Endodermal cell (in vitro differentiated cells): ENCODE results near the gene TMEM108. TPM values are rescaled to one million over a fixed set of nuclear protein-coding genes. Genes with fewer than 3 reads are reported as not detected.

Experiments used
- DNase-seq: peaks from one replicate; pipeline ENCODE4 v3.0.0-alpha.2; 2017
- H3K27ac ChIP-seq: 2 replicates; pipeline ENCODE4 v1.5.1; 2013; ENCODE audit warnings: mild to moderate bottlenecking, low read depth, low read length, moderate library complexity
- H3K27me3 ChIP-seq: 2 replicates; pipeline ENCODE4 v1.6.1; 2013; ENCODE audit warnings: mild to moderate bottlenecking, low read length, moderate library complexity; ENCODE audit not compliant: insufficient read depth, control insufficient read depth, poor library complexity, severe bottlenecking
- H3K36me3 ChIP-seq: 2 replicates; pipeline ENCODE4 v1.7.0; 2013; ENCODE audit warnings: mild to moderate bottlenecking, low read length, moderate library complexity; ENCODE audit not compliant: control insufficient read depth, insufficient read depth
- H3K4me1 ChIP-seq: one replicate; pipeline ENCODE4 v1.7.0; 2013; ENCODE audit warnings: low read length; ENCODE audit not compliant: control insufficient read depth, insufficient read depth
- H3K4me3 ChIP-seq: 2 replicates; pipeline ENCODE4 v1.5.1; 2013; ENCODE audit warnings: mild to moderate bottlenecking, low read length, moderate library complexity
- H3K9ac ChIP-seq: 2 replicates; pipeline ENCODE4 v1.6.1; 2013; ENCODE audit warnings: mild to moderate bottlenecking, low read length, moderate library complexity; ENCODE audit not compliant: poor library complexity, severe bottlenecking; ENCODE audit errors: extremely low read depth
- H3K9me3 ChIP-seq: 2 replicates; pipeline ENCODE4 v1.6.1; 2013; ENCODE audit warnings: mild to moderate bottlenecking, low read length, moderate library complexity; ENCODE audit not compliant: control insufficient read depth
- H3K27ac Mint-ChIP-seq: 2 replicates; pipeline ENCODE4 v1.8.0; 2020; ENCODE audit warnings: mixed read lengths
- H3K27me3 Mint-ChIP-seq: 2 replicates; pipeline ENCODE4 v1.8.0; 2021; ENCODE audit warnings: mild to moderate bottlenecking, mixed read lengths; ENCODE audit not compliant: insufficient read depth
- H3K36me3 Mint-ChIP-seq: 2 replicates; pipeline ENCODE4 v1.8.0; 2020; ENCODE audit warnings: low read depth, mixed read lengths
- H3K4me1 Mint-ChIP-seq: 2 replicates; pipeline ENCODE4 v1.8.0; 2020; ENCODE audit warnings: mixed read lengths
- H3K4me3 Mint-ChIP-seq: 2 replicates; pipeline ENCODE4 v1.8.0; 2020; ENCODE audit warnings: mild to moderate bottlenecking, moderate library complexity, mixed read lengths
- H3K9me3 Mint-ChIP-seq: 2 replicates; pipeline ENCODE4 v1.8.0; 2020; ENCODE audit warnings: mild to moderate bottlenecking, mixed read lengths
- WGBS, 2 experiments: methylation state at CpG; one replicate each; pipeline versions ENCODE4 v1.1.5 to v1.1.7; 2013; ENCODE audit warnings: missing lambda C conversion rate in 2 of 2, mixed read lengths in 1 of 2; ENCODE audit not compliant: insufficient coverage in 1 of 2, insufficient read length in 1 of 2; 5-methylcytosine and 5-hydroxymethylcytosine counted together
- total RNA-seq, 2 donors: library from RNA; stranded (reverse); fragmentation: NEBNext Ultra II Directional in 1 of 2; extraction: Animal tissue kit (Norgen Biotek cat#: 25700) in 1 of 2; gene quantifications; 2 replicates in 1 of 2; 3 replicates in 1 of 2; pipeline ENCODE4 v1.2.1, GENCODE V29; 2021
- TF ChIP-seq, protein P1 (sequence below): fragments of 200-600 bp; sonication (generic); conservative IDR thresholded peaks from 2 replicates; pipeline ENCODE4 v1.5.0; 2021; ENCODE audit warnings: antibody characterized with exemption, mild to moderate bottlenecking

Gene TMEM108
- total RNA-seq, 2 donors from 2014 or later: 4.8 to 7.9 TPM

GRCh38 chr3:133138017-133138416, 99.8 kb downstream of the TMEM108 start:
- Histone ChIP-seq H3K27ac (no peak overlapping the region), H3K9ac (no peak overlapping the region), H3K36me3 (no peaks in the 10 kb centered on the region), H3K4me3 (no peak overlapping the region), H3K9me3 (no peaks in the 10 kb centered on the region), H3K27me3 (no peaks in the 10 kb centered on the region), H3K4me1 (no peaks in the 10 kb centered on the region)
- Mint-ChIP-seq H3K36me3 (no peaks in the 10 kb centered on the region), H3K4me1 (peaks cover 14% of the 10 kb centered on the region), H3K9me3 (peaks cover 2% of the 10 kb centered on the region), H3K27me3 (no peaks in the 10 kb centered on the region), H3K27ac (no peak overlapping the region), H3K4me3 (no peak overlapping the region)
- TF ChIP-seq, protein P1, sequence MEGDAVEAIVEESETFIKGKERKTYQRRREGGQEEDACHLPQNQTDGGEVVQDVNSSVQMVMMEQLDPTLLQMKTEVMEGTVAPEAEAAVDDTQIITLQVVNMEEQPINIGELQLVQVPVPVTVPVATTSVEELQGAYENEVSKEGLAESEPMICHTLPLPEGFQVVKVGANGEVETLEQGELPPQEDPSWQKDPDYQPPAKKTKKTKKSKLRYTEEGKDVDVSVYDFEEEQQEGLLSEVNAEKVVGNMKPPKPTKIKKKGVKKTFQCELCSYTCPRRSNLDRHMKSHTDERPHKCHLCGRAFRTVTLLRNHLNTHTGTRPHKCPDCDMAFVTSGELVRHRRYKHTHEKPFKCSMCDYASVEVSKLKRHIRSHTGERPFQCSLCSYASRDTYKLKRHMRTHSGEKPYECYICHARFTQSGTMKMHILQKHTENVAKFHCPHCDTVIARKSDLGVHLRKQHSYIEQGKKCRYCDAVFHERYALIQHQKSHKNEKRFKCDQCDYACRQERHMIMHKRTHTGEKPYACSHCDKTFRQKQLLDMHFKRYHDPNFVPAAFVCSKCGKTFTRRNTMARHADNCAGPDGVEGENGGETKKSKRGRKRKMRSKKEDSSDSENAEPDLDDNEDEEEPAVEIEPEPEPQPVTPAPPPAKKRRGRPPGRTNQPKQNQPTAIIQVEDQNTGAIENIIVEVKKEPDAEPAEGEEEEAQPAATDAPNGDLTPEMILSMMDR: no peak
- WGBS, 2 experiments: 95 to 100% methylated on average over 1 of the region's 1 CpG
- no peak for DNase-seq

DNA sequence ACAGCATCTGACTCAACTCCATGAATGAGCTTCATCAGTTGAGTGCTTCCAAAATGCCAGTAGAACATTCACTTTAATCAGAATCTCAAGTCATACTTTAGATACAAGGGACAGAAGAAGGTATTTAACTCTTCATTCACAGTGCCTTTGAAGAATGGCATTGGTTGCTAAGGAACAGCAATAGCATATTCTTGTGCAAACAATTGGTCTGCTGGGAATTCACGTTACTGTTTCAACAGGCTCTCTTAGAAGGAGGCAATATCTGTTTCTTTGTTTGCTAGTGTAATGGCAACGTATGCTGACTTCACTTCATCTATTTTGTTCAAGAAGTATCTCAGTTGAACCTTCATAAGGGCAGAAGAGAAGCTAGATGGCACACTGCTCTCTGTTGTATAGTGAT, 113.9 kb downstream of the TMEM108 start:
- TF ChIP-seq, protein P1: no peak
- peaks cover 4% of the 10 kb centered on the region for H3K9me3 Mint-ChIP-seq
- no peak overlapping the region for H3K9ac ChIP-seq
- peaks cover 4% of the 10 kb centered on the region for H3K9me3 ChIP-seq
- no peaks in the 10 kb centered on the region for H3K36me3 ChIP-seq
- WGBS, 2 experiments: 67 to 83% methylated on average over 2 of the region's 2 CpGs
- H3K4me3 Mint-ChIP-seq: no peak overlapping the region
- H3K27ac Mint-ChIP-seq: no peak overlapping the region
- peaks cover 9% of the 10 kb centered on the region for H3K4me1 Mint-ChIP-seq
- H3K4me1 ChIP-seq: no peaks in the 10 kb centered on the region
- no peaks in the 10 kb centered on the region for H3K27me3 Mint-ChIP-seq
- no peak overlapping the region for H3K4me3 ChIP-seq
- H3K27me3 ChIP-seq: no peaks in the 10 kb centered on the region
- H3K27ac ChIP-seq: peak overlapping the region; percentile 2
- DNase-seq: no peak
- no peaks in the 10 kb centered on the region for H3K36me3 Mint-ChIP-seq

DNA sequence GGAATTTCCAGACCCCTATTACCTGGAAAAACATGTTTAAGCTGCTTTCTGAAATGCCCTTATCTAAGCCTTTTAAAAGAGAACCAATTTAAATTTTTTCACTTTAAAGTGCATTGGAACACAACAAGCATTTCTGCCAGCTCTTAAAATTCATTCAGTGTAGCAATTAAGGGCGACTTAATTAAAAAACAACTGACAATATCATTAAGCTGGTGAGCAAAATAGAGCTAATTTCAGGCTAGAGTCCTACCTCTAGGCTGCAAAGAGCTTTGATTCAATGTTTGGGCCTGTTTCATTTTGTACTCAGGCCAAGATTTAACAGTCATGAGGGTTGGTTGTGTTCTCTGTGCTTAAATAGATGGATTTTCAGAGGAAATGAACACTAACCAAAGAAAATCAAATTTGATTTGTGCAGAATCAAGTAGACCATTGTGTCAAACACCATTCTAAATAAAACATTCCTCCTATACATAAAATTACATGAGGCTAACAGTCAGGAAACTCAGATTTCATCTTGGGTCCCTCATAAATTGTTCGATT, 114.6 kb downstream of the TMEM108 start:
- Mint-ChIP-seq H3K27ac (no peak overlapping the region), H3K9me3 (peaks cover 4% of the 10 kb centered on the region), H3K4me1 (peaks cover 9% of the 10 kb centered on the region), H3K4me3 (no peak overlapping the region), H3K27me3 (no peaks in the 10 kb centered on the region), H3K36me3 (no peaks in the 10 kb centered on the region)
- DNase-seq: no peak
- WGBS, 2 experiments: 71 to 87% methylated on average over 1 to 2 of the region's 2 CpGs
- H3K4me1 ChIP-seq: no peaks in the 10 kb centered on the region
- peaks cover 4% of the 10 kb centered on the region for H3K9me3 ChIP-seq
- TF ChIP-seq, protein P1: no peak
- no peak overlapping the region for H3K9ac ChIP-seq
- H3K27me3 ChIP-seq: no peaks in the 10 kb centered on the region
- H3K36me3 ChIP-seq: no peaks in the 10 kb centered on the region
- H3K27ac ChIP-seq: no peak overlapping the region
- H3K4me3 ChIP-seq: no peak overlapping the region
